Measurements from ENCODE around the gene CISTR. TPM values are rescaled to one million over a fixed set of nuclear protein-coding genes. Genes with fewer than 3 reads are reported as not detected.

CISTR gene
- total and polyA plus RNA-seq, 2 experiments from 2014 or later, result not detected

GRCh38 chr12:53746592-53747092 lies 5.1 kb downstream of the CISTR start:
- Histone ChIP-seq H3K9me3 (ENCODE audit: low read depth) (no peaks in the 10 kb centered on the region), H3K4me1 (ENCODE audit: insufficient read depth) (no peaks in the 10 kb centered on the region; the same call in 1 of the 2 replicates), H3F3A (ENCODE audit: insufficient read depth) (no peaks in the 10 kb centered on the region), H3K27me3 (replicated peaks; ENCODE audit: insufficient read depth) (peaks cover 64% of the 10 kb centered on the region), H3K79me2 (ENCODE audit: insufficient read depth) (no peaks in the 10 kb centered on the region), H3K4me2 (ENCODE audit: unreplicated experiment) (no peak overlapping the region), H3K27ac (no peak overlapping the region), H3K9ac (no peak overlapping the region), H4K20me1 (ENCODE audit: insufficient read depth) (no peaks in the 10 kb centered on the region), H3K4me3 (no peak overlapping the region), H3K9me2 (ENCODE audit: insufficient read depth) (no peaks in the 10 kb centered on the region), H2AFZ (peak overlapping the region; percentile 64; the same call in 1 of the 2 replicates), H3K36me3 (ENCODE audit: low read depth) (no peaks in the 10 kb centered on the region)
- in situ Hi-C loops (cut with MboI), result loop anchor here (10.0 kb wide), 1 partner anchor 202 kb away; no protein-coding TSS in a partner anchor
- peak; percentile 95 for DNase-seq
- TF ChIP-seq EZH2 (IDR thresholded peaks at IDR 0.05; ENCODE audit: insufficient read depth, poor library complexity, severe bottlenecking) (no peak), EZH2phosphoT487 (IDR thresholded peaks at IDR 0.05; ENCODE audit: insufficient read depth, low read depth) (no peak)
- WGBS, 2 experiments (ENCODE audit: low coverage in 1 of 2, low lambda C conversion rate in 2 of 2, missing lambda C conversion rate in 2 of 2), result 1 to 3% methylated on average over 20 of the region's 20 CpGs

GRCh38 chr12:53744751-53745150 lies 7.0 kb downstream of the CISTR start:
- H3K36me3 ChIP-seq (ENCODE audit: low read depth), result no peaks in the 10 kb centered on the region
- H3K27ac ChIP-seq, result no peak overlapping the region
- H3K4me2 ChIP-seq (ENCODE audit: unreplicated experiment), result no peak overlapping the region
- 47 to 52% methylated on average over 6 of the region's 6 CpGs for WGBS, 2 experiments (ENCODE audit: low coverage in 1 of 2, low lambda C conversion rate in 2 of 2, missing lambda C conversion rate in 2 of 2)
- H3K4me3 ChIP-seq, result no peak overlapping the region
- no peaks in the 10 kb centered on the region for H4K20me1 ChIP-seq (ENCODE audit: insufficient read depth)
- no peaks in the 10 kb centered on the region for H3F3A ChIP-seq (ENCODE audit: insufficient read depth)
- H3K79me2 ChIP-seq (ENCODE audit: insufficient read depth), result no peaks in the 10 kb centered on the region
- no peaks in the 10 kb centered on the region for H3K9me3 ChIP-seq (ENCODE audit: low read depth)
- no peaks in the 10 kb centered on the region for H3K4me1 ChIP-seq (ENCODE audit: insufficient read depth)
- in situ Hi-C loops (cut with MboI), result loop anchor here (5.0 to 10.0 kb wide), 2 partner anchors 42 to 200 kb away; no protein-coding TSS in a partner anchor
- H3K9ac ChIP-seq, result no peak overlapping the region
- H3K27me3 ChIP-seq (replicated peaks; ENCODE audit: insufficient read depth), result peaks cover 59% of the 10 kb centered on the region
- DNase-seq, result no peak
- TF ChIP-seq EZH2 (IDR thresholded peaks at IDR 0.05; ENCODE audit: insufficient read depth, poor library complexity, severe bottlenecking) (no peak), EZH2phosphoT487 (IDR thresholded peaks at IDR 0.05; ENCODE audit: insufficient read depth, low read depth) (no peak)
- H2AFZ ChIP-seq, result no peak overlapping the region
- no peaks in the 10 kb centered on the region for H3K9me2 ChIP-seq (ENCODE audit: insufficient read depth)

DNA sequence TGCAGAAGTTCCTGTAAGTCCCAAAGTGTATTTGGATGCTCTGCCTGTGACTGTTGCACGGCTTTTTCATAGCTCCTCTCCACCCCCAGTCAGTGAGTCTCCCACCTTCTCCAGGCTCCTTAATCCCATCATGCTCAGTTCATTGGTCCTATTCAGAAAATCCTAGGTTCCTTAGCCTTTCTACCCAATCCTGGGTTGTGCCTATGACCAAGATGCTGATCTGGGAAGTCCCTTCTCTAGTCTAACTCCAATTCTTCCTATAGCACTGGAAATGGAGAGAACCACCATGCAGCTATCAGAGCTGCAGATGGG lies 7.7 kb downstream of the CISTR start:
- peaks cover 58% of the 10 kb centered on the region for H3K27me3 ChIP-seq (replicated peaks; ENCODE audit: insufficient read depth)
- 55 to 65% methylated on average over 1 of the region's 1 CpG for WGBS, 2 experiments (ENCODE audit: low coverage in 1 of 2, low lambda C conversion rate in 2 of 2, missing lambda C conversion rate in 2 of 2)
- no peak overlapping the region for H3K27ac ChIP-seq
- H3K79me2 ChIP-seq (ENCODE audit: insufficient read depth), result no peaks in the 10 kb centered on the region
- no peak for DNase-seq
- no peaks in the 10 kb centered on the region for H4K20me1 ChIP-seq (ENCODE audit: insufficient read depth)
- no peaks in the 10 kb centered on the region for H3K9me2 ChIP-seq (ENCODE audit: insufficient read depth)
- no peaks in the 10 kb centered on the region for H3F3A ChIP-seq (ENCODE audit: insufficient read depth)
- peaks cover 4% of the 10 kb centered on the region; the same call in 1 of the 2 replicates for H3K4me1 ChIP-seq (ENCODE audit: insufficient read depth)
- no peak overlapping the region for H3K4me3 ChIP-seq
- TF ChIP-seq EZH2 (IDR thresholded peaks at IDR 0.05; ENCODE audit: insufficient read depth, poor library complexity, severe bottlenecking) (no peak), EZH2phosphoT487 (IDR thresholded peaks at IDR 0.05; ENCODE audit: insufficient read depth, low read depth) (no peak)
- no peaks in the 10 kb centered on the region for H3K36me3 ChIP-seq (ENCODE audit: low read depth)
- H3K4me2 ChIP-seq (ENCODE audit: unreplicated experiment), result no peak overlapping the region
- no peaks in the 10 kb centered on the region for H3K9me3 ChIP-seq (ENCODE audit: low read depth)
- no peak overlapping the region for H2AFZ ChIP-seq
- in situ Hi-C loops (cut with MboI), result loop anchor here (5.0 to 10.0 kb wide), 2 partner anchors 42 to 199 kb away; no protein-coding TSS in a partner anchor
- H3K9ac ChIP-seq, result no peak overlapping the region

- Histone ChIP-seq H4K20me1 (ENCODE audit: insufficient read depth) (no peaks in the 10 kb centered on the region), H3K4me2 (ENCODE audit: unreplicated experiment) (no peak overlapping the region), H3F3A (ENCODE audit: insufficient read depth) (no peaks in the 10 kb centered on the region), H3K27ac (no peak overlapping the region), H3K9me3 (ENCODE audit: low read depth) (no peaks in the 10 kb centered on the region), H3K9me2 (ENCODE audit: insufficient read depth) (no peaks in the 10 kb centered on the region), H3K9ac (no peak overlapping the region), H3K79me2 (ENCODE audit: insufficient read depth) (no peaks in the 10 kb centered on the region), H3K36me3 (ENCODE audit: low read depth) (no peaks in the 10 kb centered on the region), H2AFZ (no peak overlapping the region), H3K4me3 (no peak overlapping the region), H3K27me3 (replicated peaks; ENCODE audit: insufficient read depth) (peaks cover 58% of the 10 kb centered on the region), H3K4me1 (ENCODE audit: insufficient read depth) (peaks cover 4% of the 10 kb centered on the region; the same call in 1 of the 2 replicates)
- TF ChIP-seq EZH2phosphoT487 (IDR thresholded peaks at IDR 0.05; ENCODE audit: insufficient read depth, low read depth) (no peak), EZH2 (IDR thresholded peaks at IDR 0.05; ENCODE audit: insufficient read depth, poor library complexity, severe bottlenecking) (no peak)
- WGBS, 2 experiments (ENCODE audit: low coverage in 1 of 2, low lambda C conversion rate in 2 of 2, missing lambda C conversion rate in 2 of 2), result 12 to 17% methylated on average over 16 of the region's 16 CpGs
- in situ Hi-C loops (cut with MboI), result loop anchor here (5.0 to 10.0 kb wide), 2 partner anchors 41 to 199 kb away; no protein-coding TSS in a partner anchor
- peak; percentile 65 for DNase-seq
Measured at GRCh38 chr12:53743266-53744129, 8.3 kb downstream of the CISTR start.
